Smooth muscle cell (in vitro differentiated cells): ENCODE results near the gene SPAG7. TPM values are rescaled to one million over a fixed set of nuclear protein-coding genes. Genes with fewer than 3 reads are reported as not detected.

Source experiments
- DNase-seq: peaks from one replicate; lab custom pipeline; 2025; ENCODE audit not compliant: unreplicated experiment; lab: John Stamatoyannopoulos, UW
- H2AFZ ChIP-seq: fragments of 200-600 bp; sonication (generic); 2 replicates; pipeline ENCODE4 v1.6.0; 2016; ENCODE audit warnings: antibody characterized with exemption, low read depth, mild to moderate bottlenecking
- H3F3A ChIP-seq: fragments of 200-600 bp; sonication (generic); 2 replicates; pipeline ENCODE4 v1.6.0; 2017; ENCODE audit warnings: antibody characterized with exemption, low read depth
- H3K27ac ChIP-seq: fragments of 200-600 bp; sonication (generic); 2 replicates; pipeline ENCODE4 v1.5.1; 2016; ENCODE audit warnings: low read depth, mild to moderate bottlenecking
- H3K27me3 ChIP-seq: fragments of 200-600 bp; sonication (generic); 2 replicates; pipeline ENCODE4 v1.6.1; 2016; ENCODE audit warnings: low read depth, mild to moderate bottlenecking
- H3K36me3 ChIP-seq: fragments of 200-600 bp; sonication (generic); 2 replicates; pipeline ENCODE4 v1.5.1; 2016; ENCODE audit warnings: low read depth
- H3K4me1 ChIP-seq: fragments of 200-600 bp; sonication (generic); 2 replicates; pipeline ENCODE4 v1.5.1; 2016; ENCODE audit warnings: low read depth
- H3K4me2 ChIP-seq: fragments of 200-600 bp; sonication (generic); 2 replicates; pipeline ENCODE4 v1.6.0; 2016; ENCODE audit warnings: mild to moderate bottlenecking
- H3K4me3 ChIP-seq: fragments of 200-600 bp; sonication (generic); 2 replicates; pipeline ENCODE4 v1.5.1; 2016; ENCODE audit warnings: mild to moderate bottlenecking
- H3K79me2 ChIP-seq: fragments of 200-600 bp; sonication (generic); 2 replicates; pipeline ENCODE4 v1.6.0; 2016; ENCODE audit warnings: low read depth, mild to moderate bottlenecking
- H3K9ac ChIP-seq: fragments of 200-600 bp; sonication (generic); 2 replicates; pipeline ENCODE4 v1.6.0; 2016; ENCODE audit warnings: low read depth
- H3K9me3 ChIP-seq: fragments of 200-600 bp; sonication (generic); replicated peaks from 2 replicates; pipeline ENCODE4 v1.5.1; 2016; ENCODE audit warnings: low read depth
- H4K20me1 ChIP-seq: fragments of 200-600 bp; sonication (generic); 2 replicates; pipeline ENCODE4 v1.6.0; 2016; ENCODE audit warnings: low read depth
- WGBS: methylation state at CpG from one replicate; pipeline ENCODE4 v1.1.7; 2016; ENCODE audit warnings: low lambda C conversion rate; 5-methylcytosine and 5-hydroxymethylcytosine counted together
- polyA plus RNA-seq: library from polyadenylated mRNA; unstranded; fragments of >200 nt; fragmentation: Nextera tagmentation; extraction: Ambion mirVana; gene quantifications from 2 replicates; pipeline ENCODE4 v1.2.1, GENCODE V29; 2016
- total RNA-seq: library from RNA; depleted of rRNA; stranded (reverse); fragments of >200 nt; gene quantifications from 2 replicates; pipeline ENCODE4 v1.2.3, GENCODE V29; 2014
- TF ChIP-seq, protein P1 (sequence below): fragments of 200-600 bp; sonication (generic); IDR thresholded peaks from 2 replicates; pipeline ENCODE4 v1.5.1; 2017; ENCODE audit warnings: borderline replicate concordance, mild to moderate bottlenecking, antibody characterized with exemption; ENCODE audit not compliant: insufficient read depth, poor library complexity, severe bottlenecking

Gene SPAG7
- total and polyA plus RNA-seq, 2 experiments from 2014 or later = 70.7 to 192 TPM

GRCh38 chr17:4960279-4960922, 7.2 kb downstream of the SPAG7 start:
- TF ChIP-seq, protein P1, sequence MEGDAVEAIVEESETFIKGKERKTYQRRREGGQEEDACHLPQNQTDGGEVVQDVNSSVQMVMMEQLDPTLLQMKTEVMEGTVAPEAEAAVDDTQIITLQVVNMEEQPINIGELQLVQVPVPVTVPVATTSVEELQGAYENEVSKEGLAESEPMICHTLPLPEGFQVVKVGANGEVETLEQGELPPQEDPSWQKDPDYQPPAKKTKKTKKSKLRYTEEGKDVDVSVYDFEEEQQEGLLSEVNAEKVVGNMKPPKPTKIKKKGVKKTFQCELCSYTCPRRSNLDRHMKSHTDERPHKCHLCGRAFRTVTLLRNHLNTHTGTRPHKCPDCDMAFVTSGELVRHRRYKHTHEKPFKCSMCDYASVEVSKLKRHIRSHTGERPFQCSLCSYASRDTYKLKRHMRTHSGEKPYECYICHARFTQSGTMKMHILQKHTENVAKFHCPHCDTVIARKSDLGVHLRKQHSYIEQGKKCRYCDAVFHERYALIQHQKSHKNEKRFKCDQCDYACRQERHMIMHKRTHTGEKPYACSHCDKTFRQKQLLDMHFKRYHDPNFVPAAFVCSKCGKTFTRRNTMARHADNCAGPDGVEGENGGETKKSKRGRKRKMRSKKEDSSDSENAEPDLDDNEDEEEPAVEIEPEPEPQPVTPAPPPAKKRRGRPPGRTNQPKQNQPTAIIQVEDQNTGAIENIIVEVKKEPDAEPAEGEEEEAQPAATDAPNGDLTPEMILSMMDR = no peak
- 94% methylated on average over 9 of the region's 9 CpGs for WGBS
- no peak overlapping the region for H3K27ac ChIP-seq

GRCh38 chr17:4959261-4959965, 8.2 kb downstream of the SPAG7 start:
- TF ChIP-seq, protein P1 = no peak
- no peak overlapping the region for H3K9ac ChIP-seq
- H4K20me1 ChIP-seq = no peaks in the 10 kb centered on the region
- H3K27me3 ChIP-seq = no peaks in the 10 kb centered on the region
- no peak overlapping the region for H3K4me2 ChIP-seq
- no peak overlapping the region for H2AFZ ChIP-seq
- no peak for DNase-seq
- H3K79me2 ChIP-seq = peaks cover 14% of the 10 kb centered on the region
- no peak overlapping the region for H3K4me3 ChIP-seq
- H3K27ac ChIP-seq = no peak overlapping the region
- no peaks in the 10 kb centered on the region for H3K4me1 ChIP-seq
- H3K9me3 ChIP-seq = no peaks in the 10 kb centered on the region
- 95% methylated on average over 18 of the region's 18 CpGs for WGBS
- no peaks in the 10 kb centered on the region for H3F3A ChIP-seq
- H3K36me3 ChIP-seq = no peaks in the 10 kb centered on the region

More at GRCh38 chr17:4960279-4960922, 7.2 kb downstream of the SPAG7 start:
- no peak overlapping the region for H3K4me2 ChIP-seq
- no peaks in the 10 kb centered on the region for H4K20me1 ChIP-seq
- DNase-seq = no peak
- no peak overlapping the region for H3K4me3 ChIP-seq
- no peaks in the 10 kb centered on the region for H3K9me3 ChIP-seq
- no peak overlapping the region for H3K9ac ChIP-seq
- no peaks in the 10 kb centered on the region for H3K4me1 ChIP-seq
- no peaks in the 10 kb centered on the region for H3K27me3 ChIP-seq
- H3K36me3 ChIP-seq = no peaks in the 10 kb centered on the region
- H2AFZ ChIP-seq = no peak overlapping the region
- H3K79me2 ChIP-seq = peaks cover 23% of the 10 kb centered on the region
- H3F3A ChIP-seq = peaks cover 3% of the 10 kb centered on the region

GRCh38 chr17:4958102-4958501, 9.5 kb downstream of the SPAG7 start:
- Histone ChIP-seq H3K4me1 (no peaks in the 10 kb centered on the region), H2AFZ (no peak overlapping the region), H3K36me3 (no peaks in the 10 kb centered on the region), H4K20me1 (no peaks in the 10 kb centered on the region), H3K4me3 (no peak overlapping the region), H3K4me2 (no peak overlapping the region), H3K9ac (no peak overlapping the region), H3K9me3 (no peaks in the 10 kb centered on the region), H3K27me3 (no peaks in the 10 kb centered on the region), H3K27ac (no peak overlapping the region), H3F3A (no peaks in the 10 kb centered on the region), H3K79me2 (peaks cover 6% of the 10 kb centered on the region)
- 96% methylated on average over 3 of the region's 3 CpGs for WGBS
- no peak for DNase-seq
- TF ChIP-seq, protein P1 = no peak
